ENCODE results near the gene TIE1.

Gene TIE1

GRCh38 chr1:43294761-43295160 is 6.0 kb upstream of the TIE1 start:
- no peak overlapping the region for H3K4me2 ChIP-seq (ENCODE audit: low read length)
- no peak overlapping the region for H2AFZ ChIP-seq
- no peaks in the 10 kb centered on the region for H3K36me3 ChIP-seq (ENCODE audit: control insufficient read depth, insufficient read depth, low read length)
- H3K9me3 ChIP-seq (ENCODE audit: control insufficient read depth, low read length) = no peaks in the 10 kb centered on the region
- no peaks in the 10 kb centered on the region for H3K27me3 ChIP-seq (ENCODE audit: control insufficient read depth, insufficient read depth, low read length)
- H3K4me3 ChIP-seq (ENCODE audit: low read depth, low read length) = no peak overlapping the region
- H3K9ac ChIP-seq = no peak overlapping the region
- H3K4me1 ChIP-seq = no peaks in the 10 kb centered on the region
- TF ChIP-seq CTCF (IDR thresholded peaks at IDR 0.05) = no peak
- no peak overlapping the region for H3K27ac ChIP-seq
- no peaks in the 10 kb centered on the region for H3K79me2 ChIP-seq

- Histone ChIP-seq H3K27me3 (ENCODE audit: control insufficient read depth, insufficient read depth, low read length) (no peaks in the 10 kb centered on the region), H3K4me1 (no peaks in the 10 kb centered on the region), H3K36me3 (ENCODE audit: control insufficient read depth, insufficient read depth, low read length) (no peaks in the 10 kb centered on the region), H3K9ac (no peak overlapping the region), H3K4me2 (ENCODE audit: low read length) (peak overlapping the region; percentile 17), H3K9me3 (ENCODE audit: control insufficient read depth, low read length) (no peaks in the 10 kb centered on the region), H3K4me3 (ENCODE audit: low read depth, low read length) (no peak overlapping the region), H3K27ac (no peak overlapping the region), H3K79me2 (no peaks in the 10 kb centered on the region), H2AFZ (no peak overlapping the region)
- TF ChIP-seq CTCF (IDR thresholded peaks at IDR 0.05) = no peak
These were observed 4.6 kb upstream of the TIE1 start for GRCh38 chr1:43296207-43296606.

- no peaks in the 10 kb centered on the region for H3K9me3 ChIP-seq (ENCODE audit: control insufficient read depth, low read length)
- no peak overlapping the region for H3K27ac ChIP-seq
- H3K27me3 ChIP-seq (ENCODE audit: control insufficient read depth, insufficient read depth, low read length) = no peaks in the 10 kb centered on the region
- no peak for TF ChIP-seq CTCF (IDR thresholded peaks at IDR 0.05)
- H3K79me2 ChIP-seq = no peaks in the 10 kb centered on the region
- H3K4me3 ChIP-seq (ENCODE audit: low read depth, low read length) = no peak overlapping the region
- no peak overlapping the region for H2AFZ ChIP-seq
- no peak overlapping the region for H3K4me2 ChIP-seq (ENCODE audit: low read length)
- H3K4me1 ChIP-seq = no peaks in the 10 kb centered on the region
- H3K9ac ChIP-seq = no peak overlapping the region
- no peaks in the 10 kb centered on the region for H3K36me3 ChIP-seq (ENCODE audit: control insufficient read depth, insufficient read depth, low read length)
These were observed 2.7 kb upstream of the TIE1 start for GRCh38 chr1:43298055-43298454.

GRCh38 chr1:43299101-43299500 is 1.7 kb upstream of the TIE1 start:
- no peak overlapping the region for H3K9ac ChIP-seq
- H3K36me3 ChIP-seq (ENCODE audit: control insufficient read depth, insufficient read depth, low read length) = no peaks in the 10 kb centered on the region
- no peak overlapping the region for H3K4me3 ChIP-seq (ENCODE audit: low read depth, low read length)
- H3K9me3 ChIP-seq (ENCODE audit: control insufficient read depth, low read length) = no peaks in the 10 kb centered on the region
- no peak overlapping the region for H3K4me2 ChIP-seq (ENCODE audit: low read length)
- no peak for TF ChIP-seq CTCF (IDR thresholded peaks at IDR 0.05)
- no peaks in the 10 kb centered on the region for H3K27me3 ChIP-seq (ENCODE audit: control insufficient read depth, insufficient read depth, low read length)
- H3K4me1 ChIP-seq = no peaks in the 10 kb centered on the region
- H2AFZ ChIP-seq = no peak overlapping the region
- H3K27ac ChIP-seq = no peak overlapping the region
- H3K79me2 ChIP-seq = no peaks in the 10 kb centered on the region

- no peaks in the 10 kb centered on the region for H3K36me3 ChIP-seq (ENCODE audit: control insufficient read depth, insufficient read depth, low read length)
- H3K27me3 ChIP-seq (ENCODE audit: control insufficient read depth, insufficient read depth, low read length) = no peaks in the 10 kb centered on the region
- no peaks in the 10 kb centered on the region for H3K79me2 ChIP-seq
- H3K4me3 ChIP-seq (ENCODE audit: low read depth, low read length) = no peak overlapping the region
- H3K4me2 ChIP-seq (ENCODE audit: low read length) = no peak overlapping the region
- H2AFZ ChIP-seq = no peak overlapping the region
- H3K9ac ChIP-seq = no peak overlapping the region
- H3K4me1 ChIP-seq = no peaks in the 10 kb centered on the region
- H3K9me3 ChIP-seq (ENCODE audit: control insufficient read depth, low read length) = no peaks in the 10 kb centered on the region
- H3K27ac ChIP-seq = no peak overlapping the region
- no peak for TF ChIP-seq CTCF (IDR thresholded peaks at IDR 0.05)
These were observed 1.4 kb downstream of the TIE1 start for GRCh38 chr1:43302201-43302600.

Data from parathyroid adenoma (tissue), 2 donors.